ENCODE results near the gene ABCB9.

The ABCB9 gene

DNA sequence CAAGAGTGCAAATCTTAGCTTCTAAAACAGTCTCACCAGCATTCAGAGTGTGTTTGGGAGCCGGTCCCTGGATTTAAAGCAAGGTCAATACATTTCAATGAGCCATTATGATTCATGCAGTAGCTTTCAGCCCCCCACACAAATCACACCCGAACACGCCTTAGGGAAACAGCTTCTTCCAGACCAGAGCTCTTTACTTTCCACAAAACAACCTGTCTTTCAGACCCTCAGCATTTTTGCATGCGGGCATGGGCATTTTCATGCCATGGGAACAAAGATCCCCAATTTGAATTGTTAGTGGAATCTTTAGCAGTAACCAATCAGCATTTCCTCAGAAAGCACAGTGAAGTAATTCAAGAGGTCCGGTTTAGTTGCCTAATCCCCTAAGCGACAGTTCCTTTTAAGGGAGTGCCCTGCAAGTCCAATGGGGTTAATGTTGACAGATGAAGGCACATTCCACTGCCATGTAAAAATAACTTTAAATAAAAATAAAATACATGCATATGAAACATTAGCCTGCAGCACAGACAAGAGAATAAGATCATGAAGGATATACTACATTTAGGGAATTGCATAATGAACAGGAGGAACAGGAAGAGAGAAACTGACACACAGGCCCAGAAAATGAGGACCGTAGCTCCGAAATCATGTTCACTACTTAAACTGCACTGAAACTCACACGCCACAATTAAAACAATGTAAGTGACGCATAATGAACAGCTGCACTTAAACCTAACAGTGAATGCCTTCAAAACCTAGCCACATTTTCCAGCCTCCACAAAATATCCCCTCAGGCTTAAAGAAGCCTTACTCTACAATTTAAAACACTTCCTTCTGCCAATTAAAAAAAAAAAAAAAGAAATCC lies 74.4 kb downstream of the ABCB9 start:
- H3K27ac Mint-ChIP-seq, result no peak overlapping the region
- no peaks in the 10 kb centered on the region for H3K27me3 Mint-ChIP-seq
- peaks cover 7 to 9% of the 10 kb centered on the region in 2 donors for H3K9me3 Mint-ChIP-seq
- H3K4me3 Mint-ChIP-seq, result peak overlapping the region; percentile 28 to 40
- peaks cover 99% of the 10 kb centered on the region for H3K4me1 Mint-ChIP-seq
- ATAC-seq (no peak), DNase-seq (no peak)

DNA sequence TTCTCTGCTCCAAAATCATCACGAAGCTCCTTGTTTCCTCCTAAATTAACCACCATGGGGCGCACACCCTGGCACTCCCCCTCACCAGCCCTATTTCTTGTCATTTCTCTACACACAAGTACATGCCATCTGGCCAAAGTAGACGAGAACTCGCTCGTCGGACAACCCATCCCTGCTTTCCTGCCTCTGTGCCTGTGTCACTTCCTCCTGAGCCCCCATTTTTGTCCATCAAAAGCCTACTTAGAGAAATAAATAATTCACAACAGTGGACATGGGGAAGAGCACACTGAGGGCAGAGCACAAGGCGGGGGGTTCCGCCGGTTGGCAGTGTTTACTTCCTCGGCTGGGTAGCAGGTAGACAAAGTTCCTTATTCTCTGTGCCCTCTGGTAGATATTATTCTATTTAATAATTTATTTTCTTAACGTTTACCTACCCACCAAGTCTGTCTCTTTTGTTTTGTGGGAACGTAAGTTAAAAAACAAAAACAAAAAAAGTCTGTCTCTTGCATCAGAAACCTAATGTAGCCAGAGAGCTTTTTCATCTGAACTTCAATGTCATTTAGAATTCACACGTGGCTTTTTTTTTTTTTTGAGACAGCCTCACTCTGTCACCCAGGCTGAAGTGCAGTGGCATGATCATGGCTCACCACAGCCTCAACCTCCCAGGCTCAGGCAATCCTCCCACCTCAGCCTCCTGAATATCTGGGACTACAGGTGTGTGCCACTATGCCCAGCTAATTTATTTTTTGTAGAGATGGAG lies 76.3 kb downstream of the ABCB9 start:
- H3K27ac Mint-ChIP-seq, result peak overlapping the region; percentile 77 to 93
- no peaks in the 10 kb centered on the region for H3K9me3 Mint-ChIP-seq
- peak overlapping the region; percentile 76 to 78 for H3K4me3 Mint-ChIP-seq
- no peaks in the 10 kb centered on the region for H3K27me3 Mint-ChIP-seq
- ATAC-seq (no peak), DNase-seq (peak in 1 of 2 donors; percentile 40)
- H3K4me1 Mint-ChIP-seq, result peaks cover 90% of the 10 kb centered on the region

DNA sequence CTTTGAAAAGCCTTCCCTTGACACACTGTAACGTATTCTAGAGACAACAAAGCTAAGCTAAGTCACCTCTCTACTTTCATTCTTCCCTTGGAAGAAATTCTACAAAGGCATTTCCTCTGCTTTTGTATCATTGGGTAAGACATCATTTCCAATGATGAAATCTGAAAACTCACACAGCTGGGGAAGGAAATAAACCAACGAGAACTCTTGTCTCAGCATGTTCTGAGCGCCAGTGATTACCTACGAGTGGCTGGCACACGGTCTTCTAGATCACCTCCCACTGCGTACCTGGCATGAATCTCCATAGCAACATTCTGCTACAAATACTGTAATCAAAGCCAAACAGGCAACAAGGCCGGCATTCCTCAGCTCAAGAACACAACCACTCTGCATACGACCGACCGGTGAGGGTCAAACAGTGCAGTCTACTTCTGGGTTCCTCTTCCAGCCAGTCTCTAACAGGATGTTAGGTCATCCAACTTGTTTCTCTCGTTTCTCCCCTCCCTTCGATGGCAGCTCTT lies 78.0 kb downstream of the ABCB9 start:
- H3K4me3 Mint-ChIP-seq, result peak overlapping the region; percentile 76 to 78
- peak overlapping the region; percentile 96 to 97 for H3K27ac Mint-ChIP-seq
- peaks cover 5 to 7% of the 10 kb centered on the region in 2 donors for H3K9me3 Mint-ChIP-seq
- peak; percentile 76 for ATAC-seq
- H3K4me1 Mint-ChIP-seq, result peaks cover 90% of the 10 kb centered on the region
- no peaks in the 10 kb centered on the region for H3K27me3 Mint-ChIP-seq
- DNase-seq, result peak in 1 of 2 donors; percentile 69

DNA sequence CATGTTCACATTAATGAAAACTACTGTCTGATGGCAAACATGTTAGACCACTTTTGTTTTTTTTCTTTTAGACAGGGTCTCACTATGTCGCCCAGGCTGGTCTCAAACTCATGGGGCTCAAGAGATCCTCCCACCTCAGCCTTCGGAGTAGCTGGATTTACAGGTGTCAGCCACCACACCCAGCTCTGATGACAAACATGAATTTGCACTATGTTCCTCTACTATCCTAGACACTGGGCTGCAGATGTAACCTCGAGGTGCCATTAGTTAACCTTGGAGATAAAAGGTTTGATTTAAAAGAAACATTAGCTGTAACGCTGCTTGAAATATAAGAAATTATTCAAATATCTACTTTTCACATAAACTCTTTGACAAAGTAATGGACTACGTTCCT lies 78.4 kb downstream of the ABCB9 start:
- peak overlapping the region; percentile 96 to 97 for H3K27ac Mint-ChIP-seq
- DNase-seq (no peak), ATAC-seq (peak; percentile 43)
- peak overlapping the region; percentile 76 to 78 for H3K4me3 Mint-ChIP-seq
- H3K9me3 Mint-ChIP-seq, result peaks cover 5 to 7% of the 10 kb centered on the region in 2 donors
- H3K27me3 Mint-ChIP-seq, result no peaks in the 10 kb centered on the region
- H3K4me1 Mint-ChIP-seq, result peaks cover 92% of the 10 kb centered on the region

DNA sequence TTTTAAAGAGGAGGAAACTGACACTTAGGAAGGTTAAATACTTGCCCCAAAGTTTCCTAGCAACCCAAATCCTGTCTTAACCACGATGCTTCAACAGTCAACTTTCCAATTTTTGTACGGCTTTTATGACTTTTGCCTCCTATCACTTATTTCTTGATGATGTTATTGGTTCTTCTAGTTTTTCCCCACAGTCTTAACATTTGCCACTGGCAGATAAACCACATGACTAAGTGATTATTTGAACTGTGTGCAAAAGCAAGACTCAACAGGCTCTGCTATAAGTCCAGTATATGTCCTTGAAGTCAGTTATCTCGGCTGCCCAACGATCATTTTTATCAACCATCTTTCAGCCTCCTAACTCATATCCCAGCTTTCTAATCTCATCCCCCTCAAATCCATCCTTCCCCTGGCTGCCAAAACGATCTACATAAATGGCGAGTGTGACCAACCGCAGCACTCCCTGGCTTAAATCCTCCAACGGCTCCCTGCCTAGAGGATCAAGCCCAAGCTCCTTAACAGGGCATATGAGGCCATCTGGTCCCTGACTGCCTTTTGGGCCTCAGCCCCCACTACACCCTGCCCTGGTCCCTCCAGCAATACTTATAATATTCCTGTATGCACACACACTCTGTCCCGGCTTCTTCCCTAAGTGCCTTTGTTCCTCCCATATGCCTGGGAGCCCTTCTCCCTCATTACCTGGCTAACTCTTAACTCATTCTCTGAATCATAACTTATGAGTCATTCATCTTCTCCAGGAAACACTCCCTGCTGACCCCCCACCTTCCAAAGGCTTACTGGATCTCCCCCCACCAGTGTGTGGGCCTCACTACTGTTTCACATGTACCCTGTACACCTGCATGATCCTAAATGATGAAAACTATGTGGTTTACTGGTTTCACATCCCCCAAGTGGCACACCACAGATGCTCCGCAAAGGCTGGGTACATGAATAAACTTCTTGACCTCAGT lies 79.1 kb downstream of the ABCB9 start:
- peak; percentile 68 to 86 for DNase-seq
- H3K27ac Mint-ChIP-seq, result peak overlapping the region; percentile 96 to 97
- peaks cover 92% of the 10 kb centered on the region for H3K4me1 Mint-ChIP-seq
- ATAC-seq, result peak; percentile 84
- peaks cover 5 to 7% of the 10 kb centered on the region in 2 donors for H3K9me3 Mint-ChIP-seq
- H3K4me3 Mint-ChIP-seq, result peak overlapping the region; percentile 76 to 78
- no peaks in the 10 kb centered on the region for H3K27me3 Mint-ChIP-seq

DNA sequence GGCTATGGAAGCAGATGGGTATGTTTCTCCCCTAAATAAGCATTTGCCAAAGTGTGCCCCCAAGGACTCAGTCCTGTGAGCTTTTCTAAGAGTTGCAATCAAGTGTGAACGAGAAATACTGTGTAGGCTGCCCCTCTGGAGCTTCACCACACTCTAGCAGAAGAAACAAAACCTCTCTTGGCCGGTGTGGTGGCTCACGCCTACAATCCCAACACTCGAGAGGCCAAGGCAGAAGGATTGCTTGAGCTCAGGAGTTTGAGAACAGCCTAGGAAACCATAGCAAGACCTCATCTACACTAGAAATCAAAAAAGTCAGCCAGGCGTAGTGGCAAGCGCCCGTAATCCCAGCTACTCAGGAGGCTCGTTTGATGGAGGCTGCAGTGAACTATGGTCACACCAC lies 80.1 kb downstream of the ABCB9 start:
- peaks cover 5 to 7% of the 10 kb centered on the region in 2 donors for H3K9me3 Mint-ChIP-seq
- peaks cover under 1% of the 10 kb centered on the region for H3K27me3 Mint-ChIP-seq
- H3K27ac Mint-ChIP-seq, result peak overlapping the region in 1 of 2 donors; percentile 57
- peak overlapping the region; percentile 24 to 78 for H3K4me3 Mint-ChIP-seq
- no peak for DNase-seq
- ATAC-seq, result no peak
- H3K4me1 Mint-ChIP-seq, result peaks cover 92% of the 10 kb centered on the region

DNA sequence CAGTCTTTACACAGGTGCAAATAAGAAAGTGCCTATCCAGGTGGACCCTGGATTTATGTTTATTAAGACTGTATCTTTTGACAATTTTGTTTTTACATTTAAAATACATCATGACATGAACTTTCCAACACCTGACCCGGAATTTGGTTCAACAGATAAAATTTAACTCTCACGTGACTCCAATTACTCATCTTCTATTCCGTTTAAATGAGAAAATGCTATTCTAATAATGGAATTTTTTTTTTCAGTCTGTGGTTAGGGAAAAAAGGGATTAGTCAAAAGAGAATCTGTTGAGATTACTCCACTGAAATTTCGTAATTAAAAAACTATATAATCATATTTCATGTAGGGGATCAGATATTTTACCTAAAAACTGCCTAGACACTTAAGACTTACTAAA lies 81.4 kb downstream of the ABCB9 start:
- Mint-ChIP-seq H3K4me1 (peaks cover 92% of the 10 kb centered on the region), H3K27ac (no peak overlapping the region), H3K4me3 (peak overlapping the region in 1 of 2 donors; percentile 8), H3K9me3 (peaks cover 5 to 7% of the 10 kb centered on the region in 2 donors), H3K27me3 (peaks cover 9% of the 10 kb centered on the region)
- ATAC-seq (no peak), DNase-seq (no peak)

DNA sequence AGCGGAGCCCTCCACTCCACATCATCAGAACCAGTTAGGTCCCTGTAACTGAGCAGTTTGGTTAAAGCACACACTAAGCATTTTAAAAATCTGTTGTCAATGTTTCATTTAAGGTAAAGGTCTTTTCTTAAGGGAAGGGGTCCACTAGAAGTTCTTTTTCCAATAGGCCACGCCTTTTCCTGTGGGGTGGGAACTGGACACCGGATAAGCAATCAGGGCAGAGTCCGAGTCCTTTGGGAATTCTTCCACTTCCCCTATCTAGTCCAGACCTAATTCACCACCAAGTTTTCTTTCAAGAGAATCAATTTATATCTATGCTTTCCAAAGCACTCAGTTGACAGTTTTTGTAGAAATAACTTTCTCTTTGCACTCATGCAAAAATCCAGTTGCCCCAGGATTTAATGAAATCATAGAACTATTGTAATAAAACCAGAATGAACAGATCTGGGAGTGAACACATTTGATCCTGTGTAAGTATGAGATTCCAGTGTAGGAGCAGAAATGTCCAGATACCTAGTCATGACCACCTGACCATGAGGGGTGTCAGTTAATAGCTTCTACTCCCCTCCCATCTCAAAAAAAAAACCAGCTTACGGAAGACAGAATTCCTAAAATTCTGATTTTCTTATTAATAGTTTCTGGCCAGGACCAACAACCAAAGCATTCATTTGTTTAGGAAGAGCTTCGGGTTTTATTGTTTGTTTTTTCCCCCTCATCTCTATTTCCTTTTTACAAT lies 82.0 kb downstream of the ABCB9 start:
- ATAC-seq (no peak), DNase-seq (no peak)
- no peak overlapping the region for H3K27ac Mint-ChIP-seq
- peak overlapping the region; percentile 46 to 49 for H3K4me3 Mint-ChIP-seq
- H3K4me1 Mint-ChIP-seq, result peaks cover 92% of the 10 kb centered on the region
- peaks cover 9% of the 10 kb centered on the region for H3K27me3 Mint-ChIP-seq
- peaks cover 5 to 7% of the 10 kb centered on the region in 2 donors for H3K9me3 Mint-ChIP-seq

DNA sequence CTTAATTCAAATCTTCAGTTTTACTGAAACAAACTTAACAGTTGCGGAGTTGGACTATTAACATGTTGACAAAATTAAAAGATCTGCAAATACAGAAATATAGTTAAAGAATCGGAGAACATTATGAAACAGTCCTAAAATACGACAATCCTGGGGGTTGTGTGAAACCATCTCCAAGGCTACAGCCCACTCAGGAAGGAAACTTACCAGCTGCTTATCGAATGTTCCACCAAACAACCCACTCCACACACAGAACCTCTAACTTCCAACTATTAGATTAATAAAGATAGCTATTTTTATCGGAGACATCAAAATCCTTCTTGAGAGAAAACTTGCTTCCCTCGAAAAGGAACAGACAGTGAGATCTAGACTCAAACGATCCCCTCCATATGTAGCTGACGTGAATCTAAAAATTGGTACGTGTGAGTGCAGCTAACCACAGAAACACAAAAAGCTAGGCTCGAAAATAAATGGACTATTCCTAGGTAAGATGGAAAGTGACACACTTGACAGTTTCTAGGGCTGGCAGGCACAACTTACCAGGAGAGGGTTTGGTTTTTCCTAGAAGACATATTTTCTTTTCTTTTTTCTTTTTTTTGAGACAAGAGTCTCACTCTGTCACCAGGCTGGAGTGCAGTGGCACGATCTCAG lies 83.2 kb downstream of the ABCB9 start:
- peak overlapping the region in 1 of 2 donors; percentile 3 for H3K27ac Mint-ChIP-seq
- peaks cover 5 to 7% of the 10 kb centered on the region in 2 donors for H3K9me3 Mint-ChIP-seq
- DNase-seq (no peak), ATAC-seq (no peak)
- peaks cover 9% of the 10 kb centered on the region for H3K27me3 Mint-ChIP-seq
- H3K4me3 Mint-ChIP-seq, result peak overlapping the region; percentile 46 to 60
- peaks cover 92% of the 10 kb centered on the region for H3K4me1 Mint-ChIP-seq

DNA sequence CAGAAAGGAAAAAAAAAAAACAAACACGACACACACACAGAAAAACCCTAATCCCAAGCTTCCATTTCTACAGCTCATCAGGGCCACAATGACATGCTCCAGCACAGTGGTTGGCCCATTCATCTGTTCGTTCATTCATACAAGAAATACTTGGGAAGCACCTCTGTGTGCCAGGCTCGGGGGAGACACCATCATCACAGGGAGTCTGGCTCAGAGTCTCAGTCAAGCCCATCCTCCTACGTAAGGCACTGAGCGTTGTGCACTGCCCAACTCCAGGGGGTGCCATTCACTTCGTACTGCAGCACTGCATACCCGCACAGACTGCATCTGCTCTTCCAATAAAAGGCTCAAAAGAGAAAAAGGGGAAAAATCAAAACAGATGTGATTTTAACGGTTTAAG lies 85.6 kb downstream of the ABCB9 start:
- ATAC-seq (peak; percentile 47), DNase-seq (no peak)
- peaks cover 93% of the 10 kb centered on the region for H3K4me1 Mint-ChIP-seq
- H3K27me3 Mint-ChIP-seq, result peaks cover 9% of the 10 kb centered on the region
- H3K27ac Mint-ChIP-seq, result no peak overlapping the region
- H3K9me3 Mint-ChIP-seq, result peaks cover 5 to 7% of the 10 kb centered on the region in 2 donors
- H3K4me3 Mint-ChIP-seq, result no peak overlapping the region

DNA sequence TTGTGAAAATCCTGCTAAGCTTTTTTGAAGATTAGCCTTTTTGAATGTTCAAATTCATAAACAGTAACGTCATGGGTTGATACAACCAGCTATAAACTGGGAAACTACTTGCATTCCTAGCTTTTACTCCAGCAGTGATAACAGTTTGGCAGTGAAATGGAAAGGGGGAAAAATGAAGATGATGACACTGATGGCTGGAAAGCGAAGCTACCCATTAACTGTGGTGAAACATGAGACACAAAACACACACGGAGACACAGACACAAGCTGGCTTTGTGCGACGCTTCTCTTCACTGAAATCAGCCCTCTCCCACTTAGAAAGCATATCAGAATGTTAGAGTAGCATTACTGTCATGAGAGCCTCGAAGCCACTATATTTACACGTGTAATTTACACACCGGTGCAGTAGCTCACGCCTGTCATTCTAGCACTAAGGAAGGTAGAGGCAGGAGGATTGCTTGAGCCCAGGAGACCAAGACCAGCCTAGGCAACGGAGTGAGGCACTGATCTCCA lies 86.1 kb downstream of the ABCB9 start:
- no peak for DNase-seq
- peaks cover 97% of the 10 kb centered on the region for H3K4me1 Mint-ChIP-seq
- ATAC-seq, result no peak
- H3K27me3 Mint-ChIP-seq, result peaks cover 9% of the 10 kb centered on the region
- no peak overlapping the region for H3K4me3 Mint-ChIP-seq
- H3K9me3 Mint-ChIP-seq, result peaks cover 5 to 7% of the 10 kb centered on the region in 2 donors
- H3K27ac Mint-ChIP-seq, result no peak overlapping the region
